Hematopoietic multipotent progenitor cell treated with erythropoietin and hydrocortisone succinate and interleukin-3 and kit ligand, for 8 days (in vitro differentiated cells): Measurements from ENCODE around the gene DMRT3.
"Not testable (repeated sequence)": the region's sequence is repeated elsewhere in the genome, so short reads cannot be mapped to it uniquely, and the experiment has no call there.

Source experiments
- DNase-seq: peaks from one replicate; pipeline ENCODE4 v3.0.0-alpha.2; 2015

The DMRT3 gene

GRCh38 chr9:971901-972500, 4.5 kb upstream of the DMRT3 start:
- DNase-seq: no peak

GRCh38 chr9:972501-973294, 3.8 kb upstream of the DMRT3 start:
- no peak for DNase-seq

GRCh38 chr9:973295-973834, 3.1 kb upstream of the DMRT3 start:
- no peak for DNase-seq

GRCh38 chr9:974031-974995, 2.1 kb upstream of the DMRT3 start:
- no peak for DNase-seq

- no peak for DNase-seq
Measured at GRCh38 chr9:974996-975739, 1.3 kb upstream of the DMRT3 start.

- no peak for DNase-seq
Measured at GRCh38 chr9:975740-976257, 656 bp upstream of the DMRT3 start.

- no peak for DNase-seq
Measured at GRCh38 chr9:976943-977837, 735 bp downstream of the DMRT3 start.

GRCh38 chr9:977838-978830, 1.7 kb downstream of the DMRT3 start:
- DNase-seq: no peak

GRCh38 chr9:979983-980382, 3.5 kb downstream of the DMRT3 start:
- no peak for DNase-seq

GRCh38 chr9:980640-981039, 4.2 kb downstream of the DMRT3 start:
- DNase-seq: no peak

GRCh38 chr9:981491-981898, 5.0 kb downstream of the DMRT3 start:
- no peak for DNase-seq

- no peak for DNase-seq
Measured at GRCh38 chr9:982394-983230, 6.2 kb downstream of the DMRT3 start.

GRCh38 chr9:994005-994404, 17.6 kb downstream of the DMRT3 start:
- DNase-seq: no peak

GRCh38 chr9:995192-995591, 18.7 kb downstream of the DMRT3 start:
- no peak for DNase-seq

- no peak for DNase-seq
Measured at GRCh38 chr9:995781-996180, 19.3 kb downstream of the DMRT3 start.

- DNase-seq: not testable (repeated sequence)
Measured at GRCh38 chr9:998299-999110, 22.1 kb downstream of the DMRT3 start.

- DNase-seq: no peak
Measured at GRCh38 chr9:1001838-1002237, 25.4 kb downstream of the DMRT3 start.

- no peak for DNase-seq
Measured at GRCh38 chr9:1002678-1003077, 26.2 kb downstream of the DMRT3 start.
